HepG2 (cell line): ENCODE results near the gene ARTN. TPM values are rescaled to one million over a fixed set of nuclear protein-coding genes. Genes with fewer than 3 reads are reported as not detected.

ENCODE experiments used
- ATF1 ChIP-seq: IDR thresholded peaks from 2 replicates; pipeline ENCODE4 v1.6.1; 2016; ENCODE audit warnings: mild to moderate bottlenecking, control low read depth
- CBX2 ChIP-seq, 2 experiments: fragments of 200-600 bp in 1 of 2; sonication (generic); formaldehyde crosslinking in 1 of 2; IDR thresholded peaks; 2 replicates each; pipeline versions ENCODE4 v1.7.0 to v1.8.1; 2018 to 2022; ENCODE audit warnings: low read depth in 2 of 2, low read length in 1 of 2, mild to moderate bottlenecking in 1 of 2, missing genetic modification reagents in 1 of 2
- HMGA1 ChIP-seq: sonication (generic); formaldehyde crosslinking; conservative IDR thresholded peaks from 2 replicates; pipeline ENCODE4 v1.4.0; 2020; ENCODE audit warnings: missing genetic modification reagents
- KLF16 ChIP-seq, 2 experiments: sonication (generic) in 1 of 2; formaldehyde crosslinking in 1 of 2; IDR thresholded peaks; 2 replicates each; pipeline versions ENCODE4 v1.6.1 to v1.8.0; 2016 to 2023; ENCODE audit warnings: missing genetic modification reagents in 2 of 2, missing compliant biosample characterization in 1 of 2
- MBNL3 ChIP-seq: fragments of 250-450 bp; sonication (Bioruptor Pico); conservative IDR thresholded peaks from 2 replicates; pipeline ENCODE4 v1.8.0; 2022; ENCODE audit warnings: mild to moderate bottlenecking, inconsistent platforms
- MEIS1 ChIP-seq: sonication (generic); formaldehyde crosslinking; IDR thresholded peaks from 2 replicates; pipeline ENCODE4 v1.9.0; 2021; ENCODE audit warnings: mild to moderate bottlenecking, missing genetic modification reagents, moderate library complexity, borderline replicate concordance
- RAD21 ChIP-seq: fragments of 450-650 bp; formaldehyde crosslinking; IDR thresholded peaks from 2 replicates; pipeline ENCODE4 v1.5.0; 2020; ENCODE audit warnings: mild to moderate bottlenecking
- RXRB ChIP-seq: IDR thresholded peaks from 2 replicates; pipeline ENCODE4 v1.6.1; 2016; ENCODE audit warnings: borderline replicate concordance, missing genetic modification reagents, missing compliant biosample characterization
- SNAI1 ChIP-seq: sonication (generic); formaldehyde crosslinking; IDR thresholded peaks from 2 replicates; pipeline ENCODE4 v1.5.0; 2020; ENCODE audit warnings: mild to moderate bottlenecking, missing genetic modification reagents, borderline replicate concordance
- TBX3 ChIP-seq: fragments of 450-650 bp; IDR thresholded peaks from 2 replicates; pipeline ENCODE4 v1.6.1; 2017; ENCODE audit warnings: antibody characterized with exemption, mild to moderate bottlenecking, inconsistent platforms, borderline replicate concordance
- TOPORS ChIP-seq: sonication (generic); formaldehyde crosslinking; IDR thresholded peaks from 2 replicates; pipeline ENCODE4 v1.8.0; 2023; ENCODE audit warnings: mild to moderate bottlenecking, missing genetic modification reagents
- ZIK1 ChIP-seq: sonication (generic); formaldehyde crosslinking; IDR thresholded peaks from 2 replicates; pipeline ENCODE4 v1.5.0; 2020; ENCODE audit warnings: mild to moderate bottlenecking, low read depth, missing genetic modification reagents, borderline replicate concordance
- ZMAT3 ChIP-seq: sonication (generic); formaldehyde crosslinking; conservative IDR thresholded peaks from 2 replicates; pipeline ENCODE4 v1.7.0; 2021; ENCODE audit warnings: missing genetic modification reagents
- ZNF136 ChIP-seq: sonication (generic); formaldehyde crosslinking; IDR thresholded peaks from 2 replicates; pipeline ENCODE4 v1.8.1; 2022; ENCODE audit warnings: low read depth, mild to moderate bottlenecking, moderate library complexity, missing genetic modification reagents
- ZNF18 ChIP-seq: sonication (generic); formaldehyde crosslinking; IDR thresholded peaks from 2 replicates; pipeline ENCODE4 v1.8.0; 2022; ENCODE audit warnings: mild to moderate bottlenecking, missing genetic modification reagents; ENCODE audit not compliant: insufficient replicate concordance
- ZNF317 ChIP-seq: sonication (generic); formaldehyde crosslinking; IDR thresholded peaks from 2 replicates; pipeline ENCODE4 v1.5.0; 2020; ENCODE audit warnings: mild to moderate bottlenecking, missing genetic modification reagents
- ZNF333 ChIP-seq: sonication (generic); formaldehyde crosslinking; IDR thresholded peaks from 2 replicates; pipeline ENCODE4 v1.4.0; 2020; ENCODE audit warnings: mild to moderate bottlenecking, missing genetic modification reagents, borderline replicate concordance
- ZNF703 ChIP-seq: sonication (generic); formaldehyde crosslinking; IDR thresholded peaks from 2 replicates; pipeline ENCODE4 v1.5.1; 2020; ENCODE audit warnings: missing genetic modification reagents, mild to moderate bottlenecking, moderate library complexity, borderline replicate concordance
- ZNF773 ChIP-seq: sonication (generic); formaldehyde crosslinking; IDR thresholded peaks from 2 replicates; pipeline ENCODE4 v1.4.0; 2020; ENCODE audit warnings: missing genetic modification reagents, borderline replicate concordance
- ZNF883 ChIP-seq: sonication (generic); formaldehyde crosslinking; IDR thresholded peaks from 2 replicates; pipeline ENCODE4 v1.5.1; 2020; ENCODE audit warnings: mild to moderate bottlenecking, missing genetic modification reagents; ENCODE audit errors: not compliant biosample characterization
- polyA plus RNA-seq, 8 experiments: library from polyadenylated mRNA; depleted of rRNA in 3 of 8; stranded (reverse) in 7 of 8; unstranded in 1 of 8; fragments of >200 nt; fragmentation: Illumina TruSeq in 4 of 8; extraction: Trizol in 4 of 8; gene quantifications; 2 replicates each; pipeline versions ENCODE4 v1.2.1 to v1.2.3, GENCODE V29; 2011 to 2016; ENCODE audit warnings: low read depth in 4 of 8, missing spikeins in 1 of 8, mixed read lengths in 1 of 8; ENCODE audit not compliant: insufficient read depth in 1 of 8
- total RNA-seq, 5 experiments: library from RNA; depleted of rRNA; stranded (reverse); fragments of >200 nt; fragmentation: Illumina TruSeq; extraction: Trizol; gene quantifications; 2 replicates each; pipeline ENCODE4 v1.2.3, GENCODE V29; 2016; ENCODE audit warnings: low read depth in 1 of 5
- TF ChIP-seq, protein P1 (sequence below), 2 experiments: sonication (generic) in 1 of 2; formaldehyde crosslinking in 1 of 2; IDR thresholded peaks; 2 replicates each; pipeline versions ENCODE4 v1.6.1 to v1.9.0; 2014 to 2022; ENCODE audit warnings: antibody characterized with exemption in 1 of 2, borderline replicate concordance in 1 of 2, inconsistent platforms in 1 of 2, low read depth in 1 of 2, missing genetic modification reagents in 1 of 2

The ARTN gene
- total and polyA plus RNA-seq, 2 of the 13 experiments (the other 11 are each of a cell fraction or from before 2014, with no cell fraction given), result 0.11 to 0.62 TPM

DNA sequence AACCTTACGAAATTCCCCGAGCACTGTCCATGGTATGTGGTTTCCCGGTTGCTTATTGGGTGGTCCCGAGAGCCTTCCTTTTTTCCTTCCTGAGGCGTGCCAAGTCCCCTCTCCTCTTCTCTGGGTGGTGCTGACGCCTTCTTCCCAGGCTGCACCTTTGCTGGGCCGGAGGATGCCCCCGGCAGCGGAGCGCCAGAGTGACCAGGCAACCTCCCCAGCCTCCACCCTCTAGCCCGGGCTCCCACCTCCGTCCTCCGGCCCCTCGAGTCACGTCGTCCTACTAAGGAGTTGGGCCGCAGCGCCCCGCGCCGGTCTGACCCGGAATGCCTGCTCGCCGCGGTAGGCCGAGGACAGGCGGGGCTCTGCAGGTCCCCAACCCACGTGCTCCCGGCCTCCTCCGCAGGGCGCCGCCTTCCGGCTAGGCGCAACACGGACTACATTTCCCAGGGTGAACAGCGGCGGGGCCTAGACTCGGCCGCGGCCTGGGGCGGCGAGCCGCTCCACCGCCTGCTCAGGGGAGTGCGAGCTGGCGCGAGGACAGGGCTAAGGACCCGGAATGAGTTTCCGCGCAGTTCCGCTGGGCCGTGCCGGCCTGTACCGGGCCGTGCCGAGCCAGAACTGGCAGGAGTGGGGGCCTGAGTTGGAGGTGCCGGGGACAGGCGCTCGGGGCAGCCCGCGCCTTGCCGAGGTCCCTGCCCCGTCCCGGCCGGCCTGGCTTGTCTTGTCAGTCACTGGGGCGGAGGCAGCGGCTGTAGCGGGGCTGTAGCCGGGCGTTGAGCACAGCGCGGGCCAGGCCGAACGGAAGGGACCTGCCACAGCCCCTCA lies 12.8 kb downstream of the ARTN start, which contains the start of gene IPO13 (continued):
- peak; percentile 97 for TF ChIP-seq MEIS1
- TF ChIP-seq ATF1 (CRISPR knock-in tag), result no peak; the same call in 1 of the 2 replicates
- peak; percentile 72 for TF ChIP-seq RAD21 (CRISPR knock-in tag)
- peak; percentile 90 for TF ChIP-seq ZNF883 (CRISPR knock-in tag)
- TF ChIP-seq MBNL3 (CRISPR knock-in tag), result no peak
- peak in 1 of 2 experiments; percentile 88; a peak in 2 of 4 replicates for TF ChIP-seq KLF16 (CRISPR knock-in tag; IDR thresholded peaks at IDR 0.05)
- peak; percentile 80 for TF ChIP-seq ZNF317 (CRISPR knock-in tag)
- peak; percentile 46; the same call in 1 of the 2 replicates for TF ChIP-seq ZIK1 (CRISPR knock-in tag)
- peak; percentile 97 for TF ChIP-seq ZNF333 (CRISPR knock-in tag)
- no peak for TF ChIP-seq HMGA1 (CRISPR knock-in tag)
- peak; percentile 36; the same call in 1 of the 2 replicates for TF ChIP-seq TOPORS (CRISPR knock-in tag)
- TF ChIP-seq ZNF18, result peak; percentile 78
- peak; percentile 50; the same call in 1 of the 2 replicates for TF ChIP-seq ZMAT3 (CRISPR knock-in tag)
- TF ChIP-seq ZNF136, result peak; percentile 23; the same call in 1 of the 2 replicates
- no peak for TF ChIP-seq ZNF773 (CRISPR knock-in tag)
- TF ChIP-seq, protein P1, sequence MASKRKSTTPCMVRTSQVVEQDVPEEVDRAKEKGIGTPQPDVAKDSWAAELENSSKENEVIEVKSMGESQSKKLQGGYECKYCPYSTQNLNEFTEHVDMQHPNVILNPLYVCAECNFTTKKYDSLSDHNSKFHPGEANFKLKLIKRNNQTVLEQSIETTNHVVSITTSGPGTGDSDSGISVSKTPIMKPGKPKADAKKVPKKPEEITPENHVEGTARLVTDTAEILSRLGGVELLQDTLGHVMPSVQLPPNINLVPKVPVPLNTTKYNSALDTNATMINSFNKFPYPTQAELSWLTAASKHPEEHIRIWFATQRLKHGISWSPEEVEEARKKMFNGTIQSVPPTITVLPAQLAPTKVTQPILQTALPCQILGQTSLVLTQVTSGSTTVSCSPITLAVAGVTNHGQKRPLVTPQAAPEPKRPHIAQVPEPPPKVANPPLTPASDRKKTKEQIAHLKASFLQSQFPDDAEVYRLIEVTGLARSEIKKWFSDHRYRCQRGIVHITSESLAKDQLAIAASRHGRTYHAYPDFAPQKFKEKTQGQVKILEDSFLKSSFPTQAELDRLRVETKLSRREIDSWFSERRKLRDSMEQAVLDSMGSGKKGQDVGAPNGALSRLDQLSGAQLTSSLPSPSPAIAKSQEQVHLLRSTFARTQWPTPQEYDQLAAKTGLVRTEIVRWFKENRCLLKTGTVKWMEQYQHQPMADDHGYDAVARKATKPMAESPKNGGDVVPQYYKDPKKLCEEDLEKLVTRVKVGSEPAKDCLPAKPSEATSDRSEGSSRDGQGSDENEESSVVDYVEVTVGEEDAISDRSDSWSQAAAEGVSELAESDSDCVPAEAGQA (IDR thresholded peaks at IDR 0.05; ENCODE audit: low read depth), result no peak
- TF ChIP-seq, protein P1 (CRISPR knock-in tag; IDR thresholded peaks at IDR 0.05; ENCODE audit: borderline replicate concordance), result no peak
- peak; percentile 70; the same call in 1 of the 2 replicates for TF ChIP-seq TBX3
- TF ChIP-seq RXRB (CRISPR knock-in tag), result peak; percentile 58; the same call in 1 of the 2 replicates
- no peak for TF ChIP-seq SNAI1
- no peak for TF ChIP-seq CBX2 (IDR thresholded peaks at IDR 0.05; ENCODE audit: low read depth, low read length)
- no peak for TF ChIP-seq CBX2 (CRISPR knock-in tag; IDR thresholded peaks at IDR 0.05; ENCODE audit: low read depth)
- peak; percentile 82; the same call in 1 of the 2 replicates for TF ChIP-seq ZNF703 (CRISPR knock-in tag)
